Renal cortex interstitium (tissue), 11 donors: ENCODE data around the gene DCD. TPM values are rescaled to one million over a fixed set of nuclear protein-coding genes. Genes with fewer than 3 reads are reported as not detected.
"Not testable (repeated sequence)": the region's sequence is repeated elsewhere in the genome, so short reads cannot be mapped to it uniquely, and the experiment has no call there.

Experiments used
- DNase-seq, 11 donors: peaks; one replicate each; pipeline ENCODE4 v3.0.0-alpha.2; 2013; ENCODE audit warnings: low read depth in 9 of 11, low spot score in 4 of 11; ENCODE audit errors: extremely low read depth in 1 of 11
- polyA plus RNA-seq, 3 donors: library from polyadenylated mRNA; unstranded; fragments of 120-200 nt; gene quantifications; one replicate each; pipeline ENCODE4 v1.2.1, GENCODE V29; 2013; ENCODE audit not compliant: insufficient read length in 3 of 3

Gene DCD
- polyA plus RNA-seq, 3 donors = not detected

- peak in 3 of 11 donors; percentile 15 to 39 (median 19) for DNase-seq
Observed at GRCh38 chr12:54658306-54659264, 10.4 kb upstream of the DCD start.

- no peak for DNase-seq
Observed at GRCh38 chr12:54657105-54657607, 9.0 kb upstream of the DCD start.

- no peak for DNase-seq
Observed at GRCh38 chr12:54654926-54655325, 6.8 kb upstream of the DCD start.

- DNase-seq = no peak
Observed at GRCh38 chr12:54653025-54653424, 4.9 kb upstream of the DCD start.

- DNase-seq = peak in 2 of 11 donors; percentile 6 to 18
Observed at GRCh38 chr12:54650889-54651288, 2.7 kb upstream of the DCD start.

DNA sequence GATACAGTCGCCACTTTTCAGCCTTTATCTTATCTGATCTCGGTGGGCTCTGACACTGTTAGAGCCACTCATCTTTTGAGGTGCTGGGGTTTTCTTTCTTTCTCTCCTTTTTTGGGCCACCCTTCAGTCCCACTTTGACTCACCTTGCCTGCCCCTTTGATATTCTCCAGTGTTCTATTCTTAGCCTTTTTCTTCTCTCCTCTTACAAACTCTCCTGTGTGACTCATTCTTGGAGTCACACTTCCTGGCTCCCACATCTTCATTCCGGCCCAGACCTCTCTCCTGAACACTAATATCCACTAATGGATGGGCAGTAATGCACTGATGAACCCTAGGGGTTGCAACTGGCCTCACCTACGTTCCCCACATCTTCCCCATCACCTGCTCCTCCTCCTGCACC lies 2.2 kb upstream of the DCD start:
- DNase-seq = no peak

DNA sequence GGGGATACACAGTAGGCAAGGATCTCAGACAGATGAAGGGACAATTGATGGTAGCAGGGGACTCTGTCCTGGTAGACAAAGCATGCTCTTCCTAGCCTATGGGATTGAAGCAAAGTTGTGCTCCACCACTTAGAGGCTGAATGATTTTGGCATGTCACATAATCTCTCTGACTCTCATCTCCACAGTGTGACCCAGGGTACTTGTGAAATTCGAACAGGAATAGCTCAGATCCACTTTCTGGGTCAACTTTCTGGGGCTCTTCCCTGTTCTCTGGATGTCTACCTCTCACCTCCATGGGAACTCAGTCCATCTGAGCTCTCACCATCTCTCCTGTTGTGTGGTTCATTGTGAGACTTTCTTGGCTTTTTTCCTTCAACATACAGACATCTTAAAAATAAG lies 1.7 kb upstream of the DCD start:
- no peak for DNase-seq

GRCh38 chr12:54641554-54641953 lies 6.6 kb downstream of the DCD start:
- no peak for DNase-seq

DNA sequence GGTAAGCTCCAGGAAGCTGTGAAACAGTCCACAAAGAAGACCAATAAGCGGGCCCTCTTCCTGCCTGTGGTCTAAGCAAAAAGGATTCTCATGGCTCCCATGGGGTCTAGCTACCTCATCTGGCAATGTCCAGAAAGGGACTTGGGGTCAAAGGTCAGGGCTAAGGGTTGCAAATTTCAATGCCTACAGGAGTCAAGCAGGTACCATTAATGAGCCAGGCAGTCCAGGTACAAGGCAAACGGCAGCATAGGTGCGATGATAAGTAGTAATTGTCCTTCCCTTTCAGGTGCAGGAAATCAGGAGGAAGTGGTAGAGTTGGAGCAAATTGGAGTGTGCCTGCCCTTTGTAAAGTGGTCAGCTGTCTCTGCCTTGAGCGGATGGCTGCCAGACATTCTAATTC lies 7.1 kb downstream of the DCD start:
- no peak for DNase-seq

DNA sequence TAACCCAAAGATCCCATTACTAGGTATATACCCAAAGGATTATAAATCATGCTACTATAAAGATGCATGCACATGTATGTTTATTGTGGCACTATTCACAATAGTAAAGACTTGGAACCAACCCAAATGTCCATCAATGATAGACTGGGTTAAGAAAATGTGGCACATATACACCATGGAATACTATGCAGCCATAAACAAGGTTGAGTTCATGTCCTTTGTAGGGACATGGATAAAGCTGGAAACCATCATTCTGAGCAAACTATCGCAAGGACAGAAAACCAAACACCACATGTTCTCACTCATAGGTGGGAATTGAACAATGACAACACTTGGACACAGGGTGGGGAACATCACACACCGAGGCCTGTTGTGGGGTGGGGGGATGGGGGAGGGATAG lies 9.1 kb downstream of the DCD start:
- not testable (repeated sequence) for DNase-seq

DNA sequence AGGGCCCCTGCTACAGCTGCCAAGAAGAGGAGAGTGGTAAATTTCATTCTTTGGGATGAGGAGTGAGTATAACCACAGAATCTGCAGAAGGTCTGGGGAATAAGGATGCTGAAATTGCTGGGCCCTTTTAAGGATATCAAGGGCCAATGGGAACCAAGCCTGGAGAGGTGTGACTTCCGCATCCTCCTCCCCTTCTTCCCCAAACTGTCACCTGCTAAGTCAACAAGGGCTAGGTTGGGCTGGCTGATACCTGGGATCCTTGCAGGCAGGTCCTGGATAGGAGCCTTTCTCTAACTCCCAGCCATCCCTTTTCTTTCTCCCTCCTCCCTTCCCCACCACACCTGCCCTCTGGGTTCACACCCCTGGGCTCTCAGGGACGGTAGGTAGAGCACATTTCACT lies 13.4 kb downstream of the DCD start, which contains the start of gene LACRT:
LACRT (minus strand) TSS at position 101 of the 400 bp plus-strand sequence; CDS start at position 47, 54 bp downstream.
- DNase-seq = no peak

- no peak for DNase-seq
Observed at GRCh38 chr12:54631988-54632728, 16.0 kb downstream of the DCD start.

DNA sequence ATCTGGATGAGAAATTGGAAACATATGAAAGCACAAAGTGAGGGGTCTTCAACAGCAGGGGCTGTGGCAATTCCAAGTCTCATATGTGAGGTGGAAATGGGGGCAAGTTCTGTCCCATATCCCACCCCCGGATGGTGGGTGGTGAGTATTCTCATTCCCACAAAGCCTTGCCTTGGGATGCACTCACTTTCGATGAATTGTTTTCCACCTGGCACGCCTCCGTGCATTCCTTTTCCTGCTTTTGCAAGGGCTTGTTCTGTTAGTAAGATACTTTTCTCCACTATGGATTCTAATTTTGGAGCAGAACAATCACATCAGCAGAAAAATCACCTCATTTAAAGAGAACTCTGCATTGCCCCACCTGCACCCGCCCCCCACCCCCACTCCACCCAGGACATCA lies 16.6 kb downstream of the DCD start:
- no peak for DNase-seq

GRCh38 chr12:54629925-54630324 lies 18.2 kb downstream of the DCD start:
- DNase-seq = no peak

DNA sequence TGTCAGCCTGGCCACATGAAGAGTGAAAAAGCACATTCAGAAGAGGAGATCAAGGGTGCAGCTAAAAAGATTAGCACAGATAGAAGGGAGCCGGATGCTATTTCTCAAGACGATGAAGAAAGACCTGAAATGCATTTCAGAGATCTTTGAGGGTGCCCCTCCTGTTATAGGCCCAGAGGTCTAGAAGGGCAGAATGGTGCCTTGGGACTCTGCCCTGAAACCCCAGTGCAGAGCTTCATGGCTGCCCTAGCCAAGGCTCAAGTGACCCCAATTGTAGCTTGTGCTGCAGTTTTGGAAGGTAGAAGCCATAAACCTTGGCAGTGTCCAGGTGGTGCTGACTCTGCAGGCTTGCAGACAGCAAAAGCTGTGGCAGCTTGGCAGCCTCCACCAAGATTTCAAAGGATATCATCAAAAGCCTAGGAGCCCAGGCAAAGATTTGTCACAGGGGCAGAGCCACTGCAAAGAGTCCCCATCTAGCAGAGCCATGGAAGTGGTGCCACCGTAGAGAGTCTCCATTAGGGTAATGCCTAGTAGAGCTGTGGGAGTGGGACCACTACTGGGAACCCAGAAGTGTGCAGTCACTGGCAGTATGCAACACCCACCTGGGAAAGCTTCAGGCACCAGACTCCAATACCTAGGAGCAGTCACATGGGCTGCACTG lies 19.8 kb downstream of the DCD start:
- no peak for DNase-seq

GRCh38 chr12:54627304-54627703 lies 20.9 kb downstream of the DCD start:
- no peak for DNase-seq

- no peak for DNase-seq
Observed at GRCh38 chr12:54625598-54625997, 22.6 kb downstream of the DCD start.

- peak in 4 of 11 donors; percentile 4 to 27 (median 10) for DNase-seq
Observed at GRCh38 chr12:54624315-54625279, 23.6 kb downstream of the DCD start.
